HUES48 (cell line): ENCODE measurements around the gene RBBP8NL.
A peak's percentile ranks its signal among the peaks of the same experiment; 100 is the strongest.

Source experiments
- H3K27ac ChIP-seq: one replicate; pipeline ENCODE4 v1.7.0; 2013; ENCODE audit warnings: low read depth, low read length, inconsistent platforms
- H3K27me3 ChIP-seq: 2 replicates; pipeline ENCODE4 v1.6.1; 2013; ENCODE audit warnings: mild to moderate bottlenecking, low read length; ENCODE audit not compliant: control insufficient read depth, insufficient read depth
- H3K36me3 ChIP-seq: 2 replicates; pipeline ENCODE4 v1.6.1; 2013; ENCODE audit warnings: low read length; ENCODE audit not compliant: control insufficient read depth, insufficient read depth
- H3K4me1 ChIP-seq: 2 replicates; pipeline ENCODE4 v1.6.1; 2013; ENCODE audit warnings: mild to moderate bottlenecking, low read length; ENCODE audit not compliant: control insufficient read depth, insufficient read depth
- H3K4me3 ChIP-seq: 2 replicates; pipeline ENCODE4 v1.5.1; 2013; ENCODE audit warnings: mild to moderate bottlenecking, low read depth, low read length
- H3K9ac ChIP-seq: 2 replicates; pipeline ENCODE4 v1.6.1; 2013; ENCODE audit warnings: mild to moderate bottlenecking, low read depth, low read length, moderate library complexity
- H3K9me3 ChIP-seq: 2 replicates; pipeline ENCODE4 v1.6.1; 2013; ENCODE audit warnings: low read length; ENCODE audit not compliant: control insufficient read depth, insufficient read depth

RBBP8NL gene

DNA sequence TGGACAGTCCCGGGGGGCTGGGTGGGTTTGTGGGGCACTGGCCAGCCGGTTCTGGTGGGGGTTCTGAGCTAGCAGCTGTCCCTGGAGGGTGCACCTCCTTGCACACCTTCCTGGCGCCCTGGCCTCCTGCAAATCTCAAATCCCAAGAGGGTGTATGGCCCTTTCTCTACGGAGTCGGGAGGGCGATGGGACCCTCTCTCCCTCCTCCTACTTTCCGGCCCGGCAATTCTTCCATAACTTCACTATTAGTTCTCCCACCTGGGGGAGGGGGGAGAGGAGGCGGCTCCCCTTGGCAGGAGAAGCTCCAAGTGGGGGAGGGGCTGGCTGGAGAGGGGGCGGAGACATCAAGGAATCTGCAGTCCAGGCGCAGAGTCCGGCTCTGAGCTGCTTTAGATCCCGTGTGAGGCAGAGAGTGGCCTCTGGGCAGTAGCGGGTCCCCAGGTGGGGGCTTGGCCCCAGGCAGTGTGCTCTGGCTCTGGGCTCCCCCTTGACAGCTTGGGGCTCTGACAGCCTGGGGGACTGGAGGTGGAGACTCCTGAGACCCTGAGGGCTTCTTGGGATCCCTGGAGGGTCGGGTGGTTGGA lies 58.9 kb downstream of the RBBP8NL start:
- Histone ChIP-seq H3K4me1 (peaks cover 46% of the 10 kb centered on the region), H3K36me3 (no peaks in the 10 kb centered on the region), H3K4me3 (peak overlapping the region; percentile 64), H3K27me3 (no peaks in the 10 kb centered on the region), H3K9me3 (no peaks in the 10 kb centered on the region), H3K9ac (no peak overlapping the region; the same call in 1 of the 2 replicates), H3K27ac (peak overlapping the region; percentile 81)

DNA sequence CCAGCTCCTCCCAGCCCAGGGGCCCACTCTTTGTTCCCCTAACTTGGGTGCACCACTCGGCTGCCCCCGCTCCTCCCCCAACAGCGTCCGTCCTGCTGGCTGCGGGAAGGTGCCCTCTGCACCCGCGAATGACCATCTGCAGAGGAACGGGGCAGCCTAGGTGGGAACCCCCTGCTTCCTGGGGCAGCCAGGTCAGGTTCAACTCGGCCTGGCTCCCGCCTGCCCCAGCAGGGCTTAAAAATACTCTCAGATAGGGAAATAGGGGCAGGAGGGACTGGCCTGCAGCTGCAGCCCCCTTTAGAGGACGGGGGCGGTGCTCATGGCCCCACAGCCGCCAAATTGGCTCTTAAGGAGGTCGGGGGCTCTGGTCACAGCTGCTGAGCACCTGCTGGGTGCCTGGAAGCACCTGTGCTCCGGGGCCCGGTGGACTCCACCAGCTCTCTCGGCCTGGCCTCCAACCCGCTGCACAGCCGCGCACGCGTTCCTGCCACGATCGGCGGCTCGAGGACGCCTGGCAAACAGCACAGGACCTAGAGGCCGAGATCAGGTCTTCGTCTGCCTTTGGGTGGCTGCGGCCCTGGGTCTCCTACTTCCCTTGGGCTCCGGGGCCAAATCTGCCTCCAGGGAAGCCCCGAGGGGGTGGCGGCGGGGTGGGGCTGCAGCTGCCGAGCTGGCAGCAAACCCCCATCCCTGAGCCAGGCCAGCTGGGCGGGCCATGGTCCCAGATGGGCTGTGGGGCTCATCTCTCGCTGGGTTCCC lies 59.5 kb downstream of the RBBP8NL start:
- peak overlapping the region; percentile 34 for H3K9ac ChIP-seq
- no peaks in the 10 kb centered on the region for H3K27me3 ChIP-seq
- H3K9me3 ChIP-seq: no peaks in the 10 kb centered on the region
- H3K27ac ChIP-seq: peak overlapping the region; percentile 61
- peak overlapping the region; percentile 64 for H3K4me3 ChIP-seq
- H3K36me3 ChIP-seq: no peaks in the 10 kb centered on the region
- H3K4me1 ChIP-seq: peaks cover 53% of the 10 kb centered on the region

DNA sequence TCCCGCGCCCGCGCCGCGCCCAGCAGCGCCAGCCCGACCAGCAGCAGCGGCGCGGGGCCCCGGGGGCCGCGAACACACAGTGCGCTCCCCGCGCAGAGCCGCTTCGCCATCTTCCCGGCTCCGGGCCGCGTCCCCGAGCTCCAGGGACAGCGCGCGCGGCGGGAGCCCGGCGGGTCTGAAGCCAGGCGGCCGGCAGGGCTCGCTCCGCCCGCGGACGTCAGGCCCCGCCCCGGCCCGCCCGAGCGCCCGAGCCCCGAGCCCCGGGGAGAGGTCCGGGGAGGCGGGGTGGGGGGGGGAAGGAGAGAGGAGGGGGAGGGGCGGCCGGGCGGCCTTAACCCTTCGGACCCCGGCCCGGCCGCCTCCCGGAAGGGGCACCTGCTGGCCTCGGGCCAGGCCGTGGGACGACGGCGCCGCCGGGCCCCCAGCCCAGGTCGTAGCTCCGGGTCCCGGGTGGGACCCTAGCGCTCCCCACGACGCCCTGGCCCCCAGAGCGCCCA lies 60.2 kb downstream of the RBBP8NL start, which contains the start of gene LAMA5:
Gene LAMA5 (minus strand): TSS at position 177 of the 497 bp plus-strand sequence. CDS start 67 bp downstream, at position 110.
- no peaks in the 10 kb centered on the region for H3K9me3 ChIP-seq
- H3K4me1 ChIP-seq: peaks cover 59% of the 10 kb centered on the region
- H3K4me3 ChIP-seq: peak within 1 kb of the TSS; percentile 70
- H3K9ac ChIP-seq: peak within 1 kb of the TSS; percentile 69
- H3K27me3 ChIP-seq: no peaks in the 10 kb centered on the region
- H3K36me3 ChIP-seq: no peaks in the 10 kb centered on the region
- H3K27ac ChIP-seq: peak within 1 kb of the TSS; percentile 78

GRCh38 chr20:62366370-62367135 lies 60.8 kb downstream of the RBBP8NL start:
- H3K27me3 ChIP-seq: no peaks in the 10 kb centered on the region
- peak overlapping the region; percentile 70 for H3K4me3 ChIP-seq
- peaks cover 64% of the 10 kb centered on the region for H3K4me1 ChIP-seq
- H3K9ac ChIP-seq: peak overlapping the region; percentile 69
- no peaks in the 10 kb centered on the region for H3K9me3 ChIP-seq
- H3K27ac ChIP-seq: peak overlapping the region; percentile 78
- H3K36me3 ChIP-seq: no peaks in the 10 kb centered on the region

DNA sequence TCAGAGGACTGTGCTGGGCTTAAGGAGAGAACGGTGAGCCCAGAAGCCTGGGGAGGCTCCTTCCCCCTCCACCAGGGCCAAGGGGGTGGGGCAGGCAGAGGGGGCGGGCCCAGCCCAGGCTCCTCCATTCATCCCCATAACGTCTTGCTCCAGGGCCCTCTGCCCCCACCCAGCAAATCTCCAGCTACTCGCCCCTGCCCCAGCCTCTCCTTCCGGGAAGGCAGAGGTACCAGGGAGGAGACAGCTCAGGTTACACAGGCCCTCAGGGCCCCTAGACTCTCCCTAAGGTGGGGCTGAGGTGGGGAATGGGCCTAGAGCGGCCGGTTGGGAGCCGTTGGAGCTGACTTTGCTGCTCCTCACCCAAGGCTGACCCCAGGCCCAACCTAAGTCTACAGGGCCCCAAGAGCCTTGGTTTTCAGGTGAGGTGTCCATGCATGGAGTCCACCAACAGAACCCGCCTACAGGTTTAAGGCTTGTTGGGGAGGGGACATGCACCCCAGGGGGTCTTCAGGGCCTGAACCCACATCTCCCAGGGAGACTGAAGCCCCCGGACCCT lies 61.4 kb downstream of the RBBP8NL start:
- peak overlapping the region; percentile 78 for H3K27ac ChIP-seq

GRCh38 chr20:62364911-62365736 lies 62.2 kb downstream of the RBBP8NL start:
- H3K4me1 ChIP-seq: peaks cover 72% of the 10 kb centered on the region
- no peaks in the 10 kb centered on the region for H3K27me3 ChIP-seq
- no peak overlapping the region; the same call in 1 of the 2 replicates for H3K9ac ChIP-seq
- H3K27ac ChIP-seq: peak overlapping the region; percentile 91
- no peaks in the 10 kb centered on the region for H3K9me3 ChIP-seq
- peak overlapping the region; percentile 70; the same call in 1 of the 2 replicates for H3K4me3 ChIP-seq
- 0 out of 2 replicates have a peak, but pooled peaks cover 6% of the 10 kb centered on the region for H3K36me3 ChIP-seq

More for the DNA sequence above, 61.4 kb downstream of the RBBP8NL start:
- Histone ChIP-seq H3K27me3 (no peaks in the 10 kb centered on the region), H3K4me3 (peak overlapping the region; percentile 70), H3K9me3 (no peaks in the 10 kb centered on the region), H3K4me1 (peaks cover 71% of the 10 kb centered on the region), H3K9ac (peak overlapping the region; percentile 49), H3K36me3 (0 out of 2 replicates have a peak, but pooled peaks cover 2% of the 10 kb centered on the region)

- Histone ChIP-seq H3K4me3 (no peak overlapping the region), H3K4me1 (peaks cover 63% of the 10 kb centered on the region), H3K9me3 (no peaks in the 10 kb centered on the region), H3K27me3 (no peaks in the 10 kb centered on the region), H3K27ac (peak overlapping the region; percentile 91), H3K9ac (no peak overlapping the region), H3K36me3 (0 out of 2 replicates have a peak, but pooled peaks cover 6% of the 10 kb centered on the region)
Measured at GRCh38 chr20:62363920-62364851, 63.2 kb downstream of the RBBP8NL start.

DNA sequence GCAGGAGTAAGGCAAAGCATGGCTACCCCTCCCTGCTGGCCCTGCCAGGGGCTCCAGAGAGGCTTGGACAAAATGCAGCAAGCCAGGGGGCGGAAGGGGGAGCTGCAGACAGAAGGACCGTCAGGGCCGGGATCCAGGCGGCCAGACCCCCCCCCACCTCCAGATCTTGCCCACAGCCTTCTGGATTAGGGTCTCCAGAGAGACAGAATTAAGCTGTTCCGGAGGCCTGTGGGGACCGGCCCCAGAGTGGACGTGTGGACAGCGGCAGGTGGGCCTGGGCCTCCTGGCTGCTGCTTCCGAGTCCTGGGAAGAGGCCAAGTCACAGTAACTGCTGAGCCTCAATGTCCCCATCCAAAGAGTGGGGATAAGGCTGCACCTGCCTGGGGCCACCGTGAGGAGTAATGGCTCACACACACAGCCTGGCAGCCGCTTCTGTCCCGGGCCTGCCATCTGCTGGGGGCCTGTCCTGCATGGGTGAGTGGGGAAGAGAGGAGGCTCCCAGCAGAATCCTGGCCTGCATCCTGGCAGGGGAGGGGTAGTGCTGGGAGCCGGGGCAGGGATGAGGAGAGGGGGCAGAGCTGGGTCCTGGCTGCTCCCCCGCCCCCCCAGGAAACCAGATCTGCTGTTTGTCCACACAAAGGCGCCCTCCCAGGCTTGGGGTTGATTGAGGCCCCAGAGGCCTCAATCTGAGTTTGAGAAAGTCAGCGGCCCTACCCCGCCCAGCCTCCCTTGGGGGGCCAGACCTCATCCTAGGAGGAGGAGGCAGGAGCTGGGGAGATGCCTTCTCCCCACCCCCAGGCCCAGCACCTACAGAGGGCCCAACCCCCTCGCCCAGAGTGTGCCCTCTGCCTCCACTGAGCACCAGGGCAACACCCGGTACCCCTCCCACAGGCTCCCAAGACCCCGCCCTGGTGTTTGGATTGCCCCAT lies 64.1 kb downstream of the RBBP8NL start:
- Histone ChIP-seq H3K9me3 (no peaks in the 10 kb centered on the region), H3K27me3 (no peaks in the 10 kb centered on the region), H3K36me3 (peaks cover 12% of the 10 kb centered on the region; the same call in 1 of the 2 replicates), H3K9ac (no peak overlapping the region), H3K27ac (peak overlapping the region; percentile 91), H3K4me3 (no peak overlapping the region), H3K4me1 (peaks cover 65% of the 10 kb centered on the region)
